Ovary (tissue), 9 donors: ENCODE measurements around the gene KIF26A. TPM values are rescaled to one million over a fixed set of nuclear protein-coding genes. Genes with fewer than 3 reads are reported as not detected.

Experiments used
- DNase-seq, 5 donors: peaks; one replicate each; pipeline ENCODE4 v3.0.0-alpha.2; 2019 to 2020
- H3K27ac ChIP-seq, 2 donors: fragments of 200-600 bp; one replicate each; pipeline versions ENCODE4 v1.5.1 to v1.8.0; 2019 to 2022
- H3K27me3 ChIP-seq: fragments of 200-600 bp; one replicate; pipeline ENCODE4 v1.8.0; 2022
- H3K36me3 ChIP-seq: fragments of 200-600 bp; sonication (generic); one replicate; pipeline ENCODE4 v1.5.1; 2019
- H3K4me1 ChIP-seq: one replicate; pipeline ENCODE4 v1.8.1; 2013; ENCODE audit warnings: mild to moderate bottlenecking, moderate library complexity; ENCODE audit not compliant: insufficient read depth
- H3K4me3 ChIP-seq: fragments of 200-600 bp; sonication (generic); one replicate; pipeline ENCODE4 v1.5.1; 2017
- H3K9me3 ChIP-seq, 2 donors: fragments of 200-600 bp in 1 of 2; sonication (generic) in 1 of 2; one replicate each; pipeline versions ENCODE4 v1.5.1 to v1.8.1; 2013 to 2019; ENCODE audit warnings: mild to moderate bottlenecking in 1 of 2, moderate library complexity in 1 of 2
- CTCF ChIP-seq, 3 donors: fragments of 450-650 bp in 2 of 3; fragments of 200-600 bp in 1 of 3; IDR thresholded peaks; one replicate each; pipeline versions ENCODE4 v1.5.1 to v1.8.0; 2016 to 2022; ENCODE audit warnings: antibody characterized with exemption in 3 of 3, mild to moderate bottlenecking in 1 of 3
- EP300 ChIP-seq: sonication (generic); formaldehyde crosslinking; IDR thresholded peaks from one replicate; pipeline ENCODE4 v1.6.1; 2017; ENCODE audit warnings: antibody characterized with exemption
- POLR2A ChIP-seq: fragments of 450-650 bp; IDR thresholded peaks from one replicate; pipeline ENCODE4 v1.6.1; 2017; ENCODE audit warnings: antibody characterized with exemption, mild to moderate bottlenecking, moderate library complexity
- WGBS, 3 donors: extraction: QIAGEN DNeasy Blood & Tissue Kit in 1 of 3; methylation state at CpG; one replicate each; pipeline versions ENCODE4 v1.1.5 to v1.1.7; 2013 to 2017; 5-methylcytosine and 5-hydroxymethylcytosine counted together
- intact Hi-C, 4 donors: fragments of 100-400 bp; cut with DNase I; formaldehyde crosslinking; loops; one replicate each; pipeline versions ENCODE4 v1.11.0 to v1.15.1; 2022 to 2023
- polyA plus RNA-seq, 2 donors: library from polyadenylated mRNA; stranded (reverse); fragments of 200-250 nt in 1 of 2; fragments of 350-450 nt in 1 of 2; fragmentation: Illumina TruSeq in 1 of 2; extraction: RNeasy Lipid Tissue Mini Kit (QIAGEN cat#74804) in 1 of 2; gene quantifications; one replicate each; pipeline ENCODE4 v1.2.3, GENCODE V29; 2013 to 2014
- total RNA-seq, 7 donors: library from RNA; depleted of rRNA in 2 of 7; stranded (reverse); fragments of >200 nt in 2 of 7; fragmentation: NEBNext Ultra II Directional in 3 of 7; extraction: Animal tissue kit (Norgen Biotek cat#: 25700) in 3 of 7; gene quantifications; one replicate each; pipeline versions ENCODE4 v1.1.0 to v1.2.4, GENCODE V29; 2016 to 2023
- donor health status: DM: no; HTN: no; CAD: no; lungs with moderate emphysema.
- donor health status: DM: no; HTN: no; CAD: no.
- donor health status: Bipolar disorder and iron deficiency.
- donor health status: DM: yes; HTN: yes; CAD: no.
- donor health status: DM: no; HTN: no; CAD: no.
- donor health status: DM: yes; HTN: yes; CAD: no.

Gene KIF26A
- total and polyA plus RNA-seq, 9 donors: 0.32 to 16.8 (median 5.8) TPM

DNA sequence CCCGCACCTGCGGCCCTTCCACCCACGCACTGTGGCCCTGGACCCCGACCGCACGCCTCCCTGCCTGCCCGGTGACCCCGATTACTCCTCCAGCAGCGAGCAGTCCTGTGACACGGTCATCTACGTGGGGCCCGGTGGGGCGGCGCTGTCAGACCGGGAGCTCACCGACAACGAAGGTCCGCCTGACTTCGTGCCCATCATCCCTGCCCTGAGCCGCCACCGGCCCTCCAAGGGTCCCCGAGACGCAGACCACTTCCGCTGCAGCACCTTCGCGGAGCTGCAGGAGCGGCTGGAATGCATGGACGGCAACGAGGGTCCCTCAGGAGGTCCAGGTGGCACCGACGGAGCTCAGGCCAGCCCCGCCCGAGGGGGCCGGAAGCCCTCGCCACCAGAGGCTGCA, 36.7 kb downstream of the KIF26A start:
- H3K36me3 ChIP-seq: no peaks in the 10 kb centered on the region
- TF ChIP-seq POLR2A: no peak
- no peak for TF ChIP-seq CTCF (IDR thresholded peaks at IDR 0.05)
- no peak for TF ChIP-seq EP300
- no peaks in the 10 kb centered on the region for H3K9me3 ChIP-seq
- H3K27ac ChIP-seq: no peak overlapping the region
- H3K4me1 ChIP-seq: peaks cover 8% of the 10 kb centered on the region
- intact Hi-C loops: no loop called here
- WGBS, 3 donors: 89 to 93% (median 92%) methylated on average over 35 of the region's 35 CpGs
- no peak overlapping the region for H3K4me3 ChIP-seq
- no peaks in the 10 kb centered on the region for H3K27me3 ChIP-seq
- DNase-seq: no peak

DNA sequence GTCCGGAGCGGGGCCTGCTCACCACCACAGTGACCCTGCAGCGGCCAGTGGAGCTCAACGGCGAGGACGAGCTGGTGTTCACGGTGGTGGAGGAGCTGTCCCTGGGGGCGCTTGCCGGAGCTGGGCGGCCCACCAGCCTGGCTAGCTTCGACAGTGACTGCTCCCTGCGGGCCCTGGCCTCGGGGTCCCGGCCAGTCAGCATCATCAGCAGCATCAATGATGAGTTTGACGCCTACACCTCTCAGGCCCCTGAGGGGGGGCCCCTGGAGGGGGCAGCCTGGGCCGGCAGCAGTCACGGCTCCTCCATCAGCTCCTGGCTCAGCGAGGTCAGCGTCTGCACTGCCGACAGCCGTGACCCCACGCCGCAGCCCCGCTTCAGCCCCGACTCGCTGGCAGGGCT, 37.4 kb downstream of the KIF26A start:
- no peaks in the 10 kb centered on the region for H3K9me3 ChIP-seq
- no peaks in the 10 kb centered on the region for H3K36me3 ChIP-seq
- peaks cover 8% of the 10 kb centered on the region for H3K4me1 ChIP-seq
- intact Hi-C loops: no loop called here
- WGBS, 3 donors: 87 to 92% (median 91%) methylated on average over 21 to 26 of the region's 26 CpGs
- no peak overlapping the region for H3K4me3 ChIP-seq
- TF ChIP-seq CTCF (IDR thresholded peaks at IDR 0.05) (no peak), EP300 (no peak), POLR2A (no peak)
- no peak for DNase-seq
- H3K27me3 ChIP-seq: no peaks in the 10 kb centered on the region
- H3K27ac ChIP-seq: no peak overlapping the region

DNA sequence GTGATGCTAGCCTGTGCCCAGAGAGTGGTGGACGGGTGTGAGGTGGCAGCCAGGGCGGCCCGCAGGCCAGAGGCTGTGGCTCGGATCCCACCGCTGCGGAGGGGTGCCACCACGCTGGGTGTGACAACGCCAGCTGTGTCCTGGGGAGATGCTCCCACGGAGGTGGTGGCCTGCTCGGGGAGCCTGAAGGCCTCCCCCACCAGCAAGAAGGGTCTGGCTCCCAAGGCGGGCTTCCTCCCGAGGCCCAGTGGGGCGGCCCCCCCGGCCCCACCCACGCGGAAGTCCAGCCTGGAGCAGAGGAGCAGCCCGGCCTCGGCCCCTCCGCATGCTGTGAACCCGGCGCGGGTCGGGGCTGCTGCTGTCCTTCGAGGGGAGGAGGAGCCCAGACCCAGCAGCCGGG, 38.2 kb downstream of the KIF26A start:
- WGBS, 3 donors: 86 to 94% (median 90%) methylated on average over 19 to 25 of the region's 25 CpGs
- DNase-seq: no peak
- Histone ChIP-seq H3K27ac (no peak overlapping the region), H3K27me3 (no peaks in the 10 kb centered on the region), H3K4me1 (peaks cover 7% of the 10 kb centered on the region), H3K9me3 (no peaks in the 10 kb centered on the region), H3K4me3 (no peak overlapping the region), H3K36me3 (no peaks in the 10 kb centered on the region)
- intact Hi-C loops: no loop called here
- no peak for TF ChIP-seq EP300
- TF ChIP-seq CTCF (IDR thresholded peaks at IDR 0.05): no peak
- no peak for TF ChIP-seq POLR2A

- Histone ChIP-seq H3K9me3 (no peaks in the 10 kb centered on the region), H3K36me3 (no peaks in the 10 kb centered on the region), H3K27ac (no peak overlapping the region), H3K27me3 (no peaks in the 10 kb centered on the region), H3K4me3 (no peak overlapping the region), H3K4me1 (no peaks in the 10 kb centered on the region)
- 94 to 97% (median 95%) methylated on average over 37 to 38 of the region's 38 CpGs for WGBS, 3 donors
- intact Hi-C loops: no loop called here
- DNase-seq: no peak
- TF ChIP-seq EP300 (no peak), POLR2A (no peak), CTCF (IDR thresholded peaks at IDR 0.05) (no peak)
Measured at GRCh38 chr14:104177411-104177810, 39.0 kb downstream of the KIF26A start.
